Activated CD4-positive, alpha-beta T cell treated with anti-CD3 and anti-CD28 coated beads, Interleukin-2, amount 50 U/mL, for 1 hour (primary cell): ENCODE results near the gene PRDM12.

Source experiments
- DNase-seq: peaks from one replicate; pipeline ENCODE4 v3.0.0-alpha.2; 2020

The PRDM12 gene

DNA sequence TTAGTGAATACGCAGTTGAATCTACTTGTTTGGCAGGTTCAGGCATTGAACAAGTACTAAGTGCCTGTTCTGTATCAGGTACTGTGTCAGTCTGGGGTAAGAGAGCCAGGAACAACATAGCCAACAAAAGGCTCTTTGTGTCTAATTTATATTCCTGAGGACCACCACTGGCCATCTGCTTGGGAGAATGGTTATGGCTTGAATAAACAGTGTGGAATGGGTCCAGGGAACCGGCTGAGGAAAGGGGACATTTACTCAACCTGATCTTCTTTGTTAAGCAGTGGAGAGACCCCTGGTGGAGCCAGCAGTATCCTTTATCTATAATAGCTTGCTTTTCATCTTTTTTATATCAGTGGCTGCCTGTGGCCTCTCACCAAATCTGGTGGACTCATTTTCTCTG lies 67.7 kb downstream of the PRDM12 start:
- DNase-seq: no peak
